ENCODE results near the gene PRKCE.

DNA sequence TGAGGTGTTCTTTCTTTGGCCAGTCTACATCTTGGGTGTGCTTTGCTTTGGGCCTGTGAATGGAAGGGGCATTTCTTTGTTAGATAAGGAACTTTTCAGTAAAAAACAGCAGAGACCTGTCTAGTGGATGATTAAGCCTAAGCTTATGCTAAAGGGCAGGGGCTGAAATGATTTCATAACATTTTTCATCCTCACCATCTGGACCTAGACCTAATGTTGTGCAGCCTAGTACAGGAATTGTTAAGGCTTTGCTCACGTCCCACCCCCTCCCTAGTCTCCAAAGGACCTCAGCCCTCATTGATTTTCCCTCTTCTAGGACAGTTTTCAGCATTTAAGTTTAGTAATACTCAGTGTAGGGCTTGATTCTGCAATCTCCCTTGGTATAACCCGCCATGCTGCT, 111.8 kb downstream of the PRKCE start:
- TF ChIP-seq, protein P1, sequence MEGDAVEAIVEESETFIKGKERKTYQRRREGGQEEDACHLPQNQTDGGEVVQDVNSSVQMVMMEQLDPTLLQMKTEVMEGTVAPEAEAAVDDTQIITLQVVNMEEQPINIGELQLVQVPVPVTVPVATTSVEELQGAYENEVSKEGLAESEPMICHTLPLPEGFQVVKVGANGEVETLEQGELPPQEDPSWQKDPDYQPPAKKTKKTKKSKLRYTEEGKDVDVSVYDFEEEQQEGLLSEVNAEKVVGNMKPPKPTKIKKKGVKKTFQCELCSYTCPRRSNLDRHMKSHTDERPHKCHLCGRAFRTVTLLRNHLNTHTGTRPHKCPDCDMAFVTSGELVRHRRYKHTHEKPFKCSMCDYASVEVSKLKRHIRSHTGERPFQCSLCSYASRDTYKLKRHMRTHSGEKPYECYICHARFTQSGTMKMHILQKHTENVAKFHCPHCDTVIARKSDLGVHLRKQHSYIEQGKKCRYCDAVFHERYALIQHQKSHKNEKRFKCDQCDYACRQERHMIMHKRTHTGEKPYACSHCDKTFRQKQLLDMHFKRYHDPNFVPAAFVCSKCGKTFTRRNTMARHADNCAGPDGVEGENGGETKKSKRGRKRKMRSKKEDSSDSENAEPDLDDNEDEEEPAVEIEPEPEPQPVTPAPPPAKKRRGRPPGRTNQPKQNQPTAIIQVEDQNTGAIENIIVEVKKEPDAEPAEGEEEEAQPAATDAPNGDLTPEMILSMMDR (conservative IDR thresholded peaks at IDR 0.05; ENCODE audit: low read depth in 2 of 2): no peak
- TF ChIP-seq EZH2phosphoT487 (IDR thresholded peaks at IDR 0.05; ENCODE audit: unreplicated experiment) (no peak), REST (IDR thresholded peaks at IDR 0.05; ENCODE audit: unreplicated experiment) (no peak), ZNF462 (CRISPR knock-in tag; IDR thresholded peaks at IDR 0.05) (no peak), POLR2AphosphoS5 (IDR thresholded peaks at IDR 0.05; ENCODE audit: low read depth) (no peak), EZH2 (IDR thresholded peaks at IDR 0.05; ENCODE audit: low read depth, unreplicated experiment) (no peak), JUNB (IDR thresholded peaks at IDR 0.05; ENCODE audit: unreplicated experiment) (no peak)
